ENCODE measurements around the gene TMUB1. TPM values are rescaled to one million over a fixed set of nuclear protein-coding genes. Genes with fewer than 3 reads are reported as not detected.
A peak's percentile ranks its signal among the peaks of the same experiment; 100 is the strongest.

TMUB1 gene
- total RNA-seq, 1 donor, result 18.1 TPM

- peak; percentile 96 for DNase-seq (ENCODE audit: insufficient read length, low spot score, missing footprints)
- H3K79me2 ChIP-seq (ENCODE audit: insufficient read depth, low read length), result peaks cover 27% of the 10 kb centered on the region
- H3K27me3 ChIP-seq (ENCODE audit: insufficient read depth, low read length), result no peaks in the 10 kb centered on the region
- peak within 1 kb of the TSS; percentile 93 for H2AFZ ChIP-seq (ENCODE audit: low read length)
- peak within 1 kb of the TSS; percentile 91 for H3K4me3 ChIP-seq (ENCODE audit: insufficient read depth, low read length)
- peaks cover 45% of the 10 kb centered on the region for H3K4me1 ChIP-seq (ENCODE audit: insufficient read depth, low read length)
- no peak for TF ChIP-seq CTCF (IDR thresholded peaks at IDR 0.05; ENCODE audit: extremely low read depth, low read depth, low read length)
- H4K20me1 ChIP-seq (ENCODE audit: insufficient read depth, low read length), result peaks cover 17% of the 10 kb centered on the region
- peaks cover 4% of the 10 kb centered on the region for H3K36me3 ChIP-seq (ENCODE audit: insufficient read depth, low read length)
- H3K4me2 ChIP-seq (ENCODE audit: insufficient read depth, low read length), result peak within 1 kb of the TSS; percentile 100
- H3K27ac ChIP-seq (ENCODE audit: low read depth, low read length), result peak within 1 kb of the TSS; percentile 93
- H3K9me3 ChIP-seq (ENCODE audit: low read depth, low read length), result no peaks in the 10 kb centered on the region
Measured at GRCh38 chr7:151057506-151057988, 25.7 kb downstream of the TMUB1 start, which contains the start of gene CDK5. Gene CDK5 (minus strand): TSS chr7:151057897. CDS start chr7:151057848, 49 bp downstream.

- no peaks in the 10 kb centered on the region for H3K27me3 ChIP-seq (ENCODE audit: insufficient read depth, low read length)
- DNase-seq (ENCODE audit: insufficient read length, low spot score, missing footprints), result peak; percentile 72
- H4K20me1 ChIP-seq (ENCODE audit: insufficient read depth, low read length), result peaks cover 19% of the 10 kb centered on the region
- no peak overlapping the region for H3K27ac ChIP-seq (ENCODE audit: low read depth, low read length)
- H3K79me2 ChIP-seq (ENCODE audit: insufficient read depth, low read length), result peaks cover 20% of the 10 kb centered on the region
- H3K4me3 ChIP-seq (ENCODE audit: insufficient read depth, low read length), result peak overlapping the region; percentile 91
- H3K9me3 ChIP-seq (ENCODE audit: low read depth, low read length), result no peaks in the 10 kb centered on the region
- TF ChIP-seq CTCF (IDR thresholded peaks at IDR 0.05; ENCODE audit: extremely low read depth, low read depth, low read length), result no peak
- H3K36me3 ChIP-seq (ENCODE audit: insufficient read depth, low read length), result peaks cover 4% of the 10 kb centered on the region
- peaks cover 39% of the 10 kb centered on the region for H3K4me1 ChIP-seq (ENCODE audit: insufficient read depth, low read length)
- peak overlapping the region; percentile 53 for H2AFZ ChIP-seq (ENCODE audit: low read length)
- peak overlapping the region; percentile 100 for H3K4me2 ChIP-seq (ENCODE audit: insufficient read depth, low read length)
Measured at GRCh38 chr7:151056666-151057505, 26.4 kb downstream of the TMUB1 start.

GRCh38 chr7:151056283-151056665 lies 27.0 kb downstream of the TMUB1 start:
- TF ChIP-seq CTCF (IDR thresholded peaks at IDR 0.05; ENCODE audit: extremely low read depth, low read depth, low read length), result no peak
- H3K4me2 ChIP-seq (ENCODE audit: insufficient read depth, low read length), result no peak overlapping the region

GRCh38 chr7:151053751-151054150 lies 29.5 kb downstream of the TMUB1 start:
- Histone ChIP-seq H3K27ac (ENCODE audit: low read depth, low read length) (no peak overlapping the region), H3K27me3 (ENCODE audit: insufficient read depth, low read length) (no peaks in the 10 kb centered on the region), H3K36me3 (ENCODE audit: insufficient read depth, low read length) (peaks cover 4% of the 10 kb centered on the region), H3K4me1 (ENCODE audit: insufficient read depth, low read length) (peaks cover 18% of the 10 kb centered on the region), H3K79me2 (ENCODE audit: insufficient read depth, low read length) (no peaks in the 10 kb centered on the region), H3K4me3 (ENCODE audit: insufficient read depth, low read length) (no peak overlapping the region), H3K9me3 (ENCODE audit: low read depth, low read length) (no peaks in the 10 kb centered on the region), H4K20me1 (ENCODE audit: insufficient read depth, low read length) (peaks cover 6% of the 10 kb centered on the region), H2AFZ (ENCODE audit: low read length) (no peak overlapping the region), H3K4me2 (ENCODE audit: insufficient read depth, low read length) (no peak overlapping the region)
- DNase-seq (ENCODE audit: insufficient read length, low spot score, missing footprints), result no peak
- no peak for TF ChIP-seq CTCF (IDR thresholded peaks at IDR 0.05; ENCODE audit: extremely low read depth, low read depth, low read length)

More at GRCh38 chr7:151056283-151056665, 27.0 kb downstream of the TMUB1 start:
- Histone ChIP-seq H3K4me3 (ENCODE audit: insufficient read depth, low read length) (no peak overlapping the region), H3K27ac (ENCODE audit: low read depth, low read length) (no peak overlapping the region), H3K4me1 (ENCODE audit: insufficient read depth, low read length) (peaks cover 33% of the 10 kb centered on the region), H3K27me3 (ENCODE audit: insufficient read depth, low read length) (no peaks in the 10 kb centered on the region), H3K36me3 (ENCODE audit: insufficient read depth, low read length) (peaks cover 4% of the 10 kb centered on the region), H2AFZ (ENCODE audit: low read length) (no peak overlapping the region), H4K20me1 (ENCODE audit: insufficient read depth, low read length) (peaks cover 16% of the 10 kb centered on the region), H3K79me2 (ENCODE audit: insufficient read depth, low read length) (peaks cover 14% of the 10 kb centered on the region), H3K9me3 (ENCODE audit: low read depth, low read length) (no peaks in the 10 kb centered on the region)
- no peak for DNase-seq (ENCODE audit: insufficient read length, low spot score, missing footprints)
